OCI-LY1 (cell line): ENCODE results near the gene TPSAB1.

Experiments used
- CTCF ChIP-seq: fragments of 200-600 bp; sonication (generic), shearing (Covaris generic); IDR thresholded peaks from 2 replicates; pipeline ENCODE4 v1.5.1; 2017; ENCODE audit warnings: mild to moderate bottlenecking, antibody characterized with exemption, low read length, moderate library complexity, mixed read lengths
- EZH2 ChIP-seq: fragments of 200-600 bp; sonication (generic), shearing (Covaris generic); IDR thresholded peaks from 2 replicates; pipeline ENCODE4 v1.8.0; 2017; ENCODE audit warnings: borderline replicate concordance, mixed run types, mild to moderate bottlenecking, antibody characterized with exemption, low read length, moderate library complexity, mixed read lengths

GRCh38 chr16:1210461-1210860 is 30.0 kb upstream of the TPSAB1 start:
- TF ChIP-seq CTCF (no peak), EZH2 (no peak)
